HuH-7 (cell line): Measurements from ENCODE around the gene TGIF2.
"Not testable (repeated sequence)": the region's sequence is repeated elsewhere in the genome, so short reads cannot be mapped to it uniquely, and the experiment has no call there.

Experiments
- DNase-seq: peaks from one replicate; pipeline ENCODE4 v3.0.0; 2011; ENCODE audit warnings: low spot score

Gene TGIF2

DNA sequence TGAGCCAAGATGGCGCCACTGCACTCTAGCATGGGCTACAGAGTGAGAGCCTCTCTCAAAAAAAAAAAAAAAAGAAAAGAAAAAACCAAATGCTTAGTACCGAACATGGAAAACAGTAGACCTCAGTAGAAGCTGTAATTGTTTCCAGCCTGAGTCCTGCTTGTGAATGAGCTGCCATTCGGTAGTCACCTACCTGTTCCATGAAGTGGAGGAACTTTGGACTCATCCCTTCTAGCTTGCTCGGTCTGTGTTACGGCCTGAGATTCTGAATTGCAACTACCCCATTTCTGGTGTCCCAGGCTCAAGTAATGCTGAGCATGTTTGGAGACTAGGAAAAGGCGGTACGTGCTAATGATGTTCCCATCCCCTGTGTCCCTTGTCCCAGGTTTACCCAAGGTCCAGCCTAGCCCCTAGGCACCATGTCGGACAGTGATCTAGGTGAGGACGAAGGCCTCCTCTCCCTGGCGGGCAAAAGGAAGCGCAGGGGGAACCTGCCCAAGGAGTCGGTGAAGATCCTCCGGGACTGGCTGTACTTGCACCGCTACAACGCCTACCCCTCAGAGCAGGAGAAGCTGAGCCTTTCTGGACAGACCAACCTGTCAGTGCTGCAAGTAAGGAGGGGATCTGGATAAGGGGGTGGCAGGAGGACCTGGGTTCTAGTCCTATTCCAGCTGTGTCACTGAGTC, 5.1 kb downstream of the TGIF2 start:
- no peak for DNase-seq

- no peak for DNase-seq
These were observed 6.7 kb downstream of the TGIF2 start for GRCh38 chr20:36579996-36580545.

DNA sequence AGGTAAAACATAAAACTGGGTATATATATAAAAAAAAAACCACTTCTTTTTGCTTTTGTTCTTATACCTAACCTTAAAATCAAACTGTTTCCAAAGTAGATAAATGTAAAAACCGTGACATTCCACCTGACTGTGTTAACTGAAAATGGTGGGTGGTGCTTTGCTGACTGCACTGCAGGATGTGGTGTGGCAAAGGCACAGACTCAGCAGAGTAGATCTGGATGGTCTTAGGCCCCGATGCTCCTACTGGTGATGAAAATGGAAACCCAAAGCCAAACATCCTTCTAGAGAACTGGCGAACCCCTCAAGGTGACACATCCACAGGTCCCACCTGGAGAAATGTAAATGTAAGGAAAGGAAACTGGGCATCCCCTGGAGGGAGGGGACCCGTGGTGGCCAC, 8.9 kb downstream of the TGIF2 start:
- no peak for DNase-seq

- DNase-seq = no peak
These were observed 9.4 kb downstream of the TGIF2 start for GRCh38 chr20:36582821-36583220.

DNA sequence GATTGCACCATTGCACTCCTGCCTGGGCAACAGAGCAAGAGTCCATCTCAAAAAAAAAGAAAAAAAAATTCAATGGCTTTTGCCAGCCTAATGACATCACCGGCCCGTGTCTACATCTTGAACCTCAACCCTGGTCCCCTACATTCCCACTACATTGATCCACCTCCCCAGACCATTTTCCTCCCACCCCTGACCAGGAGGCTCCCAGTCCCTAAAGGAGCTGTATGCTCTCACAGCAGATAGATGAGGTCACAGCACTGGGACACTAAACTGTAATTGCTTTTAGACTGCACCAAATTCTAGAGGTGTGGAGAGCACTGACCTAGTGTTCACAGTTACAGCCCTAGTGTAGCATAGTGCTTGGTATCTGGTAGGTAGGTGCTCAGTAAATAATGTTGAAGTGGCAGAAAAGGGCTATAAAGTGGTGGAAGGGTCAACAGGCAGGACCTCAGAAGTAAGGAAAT, 10.7 kb downstream of the TGIF2 start:
- DNase-seq = no peak

DNA sequence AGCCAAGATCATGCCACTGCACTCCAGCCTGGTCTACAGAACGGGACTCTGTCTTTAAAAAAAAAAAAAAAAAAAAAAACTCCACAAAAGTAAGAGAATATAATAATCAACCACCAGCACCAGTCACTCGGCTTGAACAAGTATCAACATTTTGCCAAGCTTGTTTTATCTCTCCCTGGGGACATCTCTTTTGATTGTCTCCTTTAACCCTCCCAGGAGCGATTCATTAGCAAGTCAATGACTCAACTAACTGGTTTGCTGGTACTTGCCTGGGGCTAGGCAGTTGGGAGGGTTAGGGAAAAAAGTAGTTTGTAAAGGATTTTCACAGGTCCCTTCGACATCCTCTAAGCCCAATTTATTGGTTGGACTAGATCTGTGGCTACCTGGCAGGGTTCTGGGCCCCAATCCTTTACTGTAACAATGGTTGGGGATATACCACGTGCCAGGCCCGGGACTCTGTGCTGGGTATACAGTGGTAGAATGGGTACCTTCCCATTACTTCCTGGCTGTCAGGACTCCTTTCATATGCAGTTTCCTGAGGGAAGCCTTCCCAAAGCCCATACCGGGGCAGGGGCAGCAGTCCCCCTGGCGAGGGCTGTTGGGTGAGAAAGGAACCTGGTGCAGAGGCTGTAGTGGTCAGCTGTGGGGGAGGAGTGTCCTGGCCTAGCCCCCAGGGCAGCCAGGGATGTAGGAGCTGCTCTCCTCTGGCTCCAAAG, 12.2 kb downstream of the TGIF2 start:
- DNase-seq = no peak

DNA sequence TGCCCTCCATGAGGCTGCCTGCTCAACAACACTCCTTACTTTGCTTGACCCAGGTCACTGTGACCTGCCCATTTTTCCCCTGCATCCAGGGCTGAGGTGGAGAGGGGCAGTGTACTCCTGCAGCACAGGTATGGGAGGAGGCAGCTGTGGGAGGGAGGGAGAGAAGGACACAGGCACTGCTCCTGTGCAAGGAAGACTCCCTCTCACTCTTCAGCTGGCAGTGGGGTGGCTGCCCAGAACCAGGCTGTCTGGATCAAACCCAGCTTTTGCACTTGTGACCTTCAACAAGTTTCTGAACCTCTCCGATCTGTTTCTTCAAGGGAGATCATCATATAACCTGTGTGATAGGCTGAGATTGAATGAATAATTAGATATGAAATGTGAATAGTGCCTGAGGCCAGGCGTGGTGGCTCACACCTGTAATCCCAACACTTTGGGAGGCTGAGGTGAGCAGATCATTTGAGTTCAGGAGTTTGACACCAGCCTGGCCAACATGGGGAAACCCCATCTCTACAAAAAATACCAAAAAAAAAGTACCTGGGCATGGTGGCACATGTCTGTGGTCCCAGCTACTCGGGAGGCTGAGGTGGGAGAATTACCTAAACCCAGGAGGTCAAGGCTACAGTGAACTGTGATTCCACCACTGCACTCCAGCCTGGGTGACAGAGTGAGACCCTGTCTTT, 14.1 kb downstream of the TGIF2 start:
- DNase-seq = no peak

DNA sequence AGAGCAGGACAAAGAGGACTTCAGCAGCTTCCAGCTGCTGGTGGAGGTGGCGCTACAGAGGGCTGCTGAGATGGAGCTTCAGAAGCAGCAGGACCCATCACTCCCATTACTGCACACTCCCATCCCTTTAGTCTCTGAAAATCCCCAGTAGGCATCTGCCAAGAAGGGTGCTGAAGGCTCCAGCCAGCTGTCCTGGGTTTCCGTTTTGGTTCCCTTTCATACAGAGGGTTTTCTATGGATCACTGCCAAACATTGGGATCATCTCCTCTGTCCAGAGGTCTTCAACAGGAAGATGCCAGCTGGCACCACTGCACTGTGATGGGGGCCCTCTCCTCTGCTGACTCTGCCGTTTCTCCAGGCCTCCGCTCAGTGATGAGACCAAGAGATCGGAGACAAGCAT, 17.9 kb downstream of the TGIF2 start:
- no peak for DNase-seq

DNA sequence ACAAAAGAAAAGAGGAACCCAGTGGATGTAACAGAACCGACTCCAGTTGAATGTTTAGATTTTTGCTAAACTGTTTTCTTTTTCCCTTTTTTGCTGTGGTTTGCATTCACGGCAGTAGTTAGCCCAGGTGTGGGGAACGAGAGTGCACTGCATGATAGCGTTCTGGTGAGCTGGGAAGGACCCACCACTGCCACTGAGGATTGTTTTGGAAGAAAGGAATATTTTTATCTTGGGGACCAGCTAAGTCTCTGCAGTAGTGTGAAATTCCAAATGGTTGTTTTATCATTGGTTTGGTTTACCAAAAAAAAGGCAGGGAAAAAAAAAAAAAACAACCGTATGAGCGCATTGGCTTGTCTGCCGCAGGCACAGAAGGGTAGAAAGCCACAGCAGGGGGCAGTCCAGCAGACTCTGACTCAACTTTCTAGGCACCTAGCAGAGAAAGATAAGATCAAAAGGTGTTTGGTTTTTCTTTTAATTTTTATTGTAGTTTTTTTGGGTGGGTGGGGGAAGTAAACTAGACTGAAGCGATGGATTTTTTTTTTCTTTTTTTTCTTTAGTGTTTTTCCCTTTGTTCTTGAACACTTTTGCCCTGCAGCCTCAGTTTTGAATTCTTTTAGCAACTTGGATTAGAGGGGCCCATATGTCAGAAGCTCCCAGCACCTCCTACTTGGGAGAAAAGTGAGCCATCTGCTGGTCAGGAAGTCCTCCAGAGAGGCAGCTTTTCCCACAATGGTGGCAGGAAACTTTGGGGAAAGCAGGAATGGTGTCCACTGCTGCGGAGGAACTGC, 18.7 kb downstream of the TGIF2 start:
- DNase-seq = no peak

DNA sequence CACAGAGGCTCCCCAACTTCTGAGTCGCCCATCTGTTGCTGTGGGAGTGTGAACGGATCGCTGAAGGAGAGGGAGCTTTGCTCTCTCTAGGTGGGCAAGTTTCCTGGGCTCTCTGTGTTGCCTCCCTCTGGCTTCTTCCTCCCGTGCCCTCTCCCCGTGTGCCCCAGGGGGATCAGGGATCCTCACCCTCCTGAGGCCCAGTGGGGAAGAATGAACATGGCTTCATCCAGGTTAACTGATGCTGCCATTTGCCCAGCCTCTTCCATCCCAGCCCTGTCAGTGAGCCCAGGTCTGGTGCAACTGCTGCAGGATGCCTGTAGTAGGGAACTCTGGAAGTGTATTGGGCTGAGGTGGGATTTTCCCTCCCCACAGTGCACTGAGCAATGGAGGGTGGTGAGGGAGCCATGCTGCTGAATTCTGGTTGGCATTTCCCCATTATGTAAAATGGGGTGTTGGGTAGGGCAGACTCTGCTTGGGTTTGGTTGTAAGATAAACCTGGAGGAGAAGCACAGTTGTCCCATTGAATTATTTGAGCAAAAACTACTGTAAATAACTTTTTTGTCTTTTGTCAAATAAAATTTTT, 20.0 kb downstream of the TGIF2 start:
- DNase-seq = no peak

DNA sequence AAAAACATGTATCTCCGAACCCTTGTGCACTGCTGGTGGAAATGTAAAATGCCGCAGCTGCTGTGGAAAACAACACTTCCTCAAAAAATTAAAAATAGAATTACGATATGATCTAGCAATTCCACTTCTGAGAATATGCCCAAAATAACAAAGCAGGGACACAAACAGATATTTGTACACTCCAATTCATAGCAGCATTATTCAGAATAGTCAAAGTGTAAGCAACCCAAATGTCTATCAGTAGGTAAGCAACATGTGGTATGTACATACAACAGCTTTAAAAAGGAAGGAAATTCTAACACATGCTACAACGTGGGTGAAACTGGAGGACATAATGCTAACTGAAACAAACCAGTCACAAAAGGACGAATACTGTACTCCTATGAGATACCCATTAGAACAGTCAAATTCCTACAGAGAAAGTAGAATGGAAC, 26.5 kb downstream of the TGIF2 start:
- DNase-seq = no peak

DNA sequence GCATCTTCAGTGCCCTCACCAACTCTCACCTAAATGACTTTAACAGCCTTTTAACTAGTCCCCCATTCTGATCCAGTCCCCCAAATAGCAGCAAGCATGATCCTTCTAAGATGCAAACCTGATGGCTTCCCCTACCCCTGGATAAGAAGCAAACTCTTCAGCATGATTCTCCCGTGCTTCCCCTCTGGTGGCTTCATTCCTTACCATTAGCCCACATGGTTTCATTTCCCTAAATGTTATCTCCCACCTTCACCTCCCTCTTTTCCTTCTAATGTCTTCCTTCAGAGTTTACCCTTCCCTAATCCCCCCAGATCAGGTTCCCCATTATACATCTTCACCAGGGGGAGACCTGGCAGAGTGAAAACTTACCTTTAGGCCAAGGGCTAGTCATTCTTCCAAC, 28.1 kb downstream of the TGIF2 start:
- no peak for DNase-seq

DNA sequence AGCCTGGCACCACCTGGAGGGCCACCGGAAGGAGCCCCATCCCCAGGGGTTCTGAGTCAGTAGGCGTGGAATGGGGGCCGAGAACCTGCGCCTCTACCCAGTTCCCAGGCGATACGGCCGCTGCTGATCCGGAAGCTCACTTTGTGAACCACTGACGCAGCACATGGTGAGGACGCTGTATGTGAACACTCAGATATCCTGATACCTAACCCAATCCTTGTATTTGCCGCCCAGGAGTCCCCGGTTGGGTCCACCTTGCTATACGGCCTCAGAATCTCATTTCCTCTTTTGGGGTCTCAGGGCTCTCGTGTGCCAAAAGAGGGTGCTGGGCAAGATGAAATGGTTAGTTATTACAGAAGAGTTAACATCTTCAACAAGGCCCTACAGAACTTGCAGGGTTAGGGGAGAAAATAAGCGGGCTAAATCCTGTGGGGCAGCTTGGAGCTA, 31.6 kb downstream of the TGIF2 start:
- no peak for DNase-seq

GRCh38 chr20:36605399-36606157, 32.2 kb downstream of the TGIF2 start, which contains the start of gene RAB5IF:
TSS of gene RAB5IF (plus strand) at chr20:36605779. CDS start at chr20:36605952, 173 bp downstream.
- peak; percentile 91 for DNase-seq

- DNase-seq = peak; percentile 49
These were observed 33.0 kb downstream of the TGIF2 start for GRCh38 chr20:36606158-36607066.

DNA sequence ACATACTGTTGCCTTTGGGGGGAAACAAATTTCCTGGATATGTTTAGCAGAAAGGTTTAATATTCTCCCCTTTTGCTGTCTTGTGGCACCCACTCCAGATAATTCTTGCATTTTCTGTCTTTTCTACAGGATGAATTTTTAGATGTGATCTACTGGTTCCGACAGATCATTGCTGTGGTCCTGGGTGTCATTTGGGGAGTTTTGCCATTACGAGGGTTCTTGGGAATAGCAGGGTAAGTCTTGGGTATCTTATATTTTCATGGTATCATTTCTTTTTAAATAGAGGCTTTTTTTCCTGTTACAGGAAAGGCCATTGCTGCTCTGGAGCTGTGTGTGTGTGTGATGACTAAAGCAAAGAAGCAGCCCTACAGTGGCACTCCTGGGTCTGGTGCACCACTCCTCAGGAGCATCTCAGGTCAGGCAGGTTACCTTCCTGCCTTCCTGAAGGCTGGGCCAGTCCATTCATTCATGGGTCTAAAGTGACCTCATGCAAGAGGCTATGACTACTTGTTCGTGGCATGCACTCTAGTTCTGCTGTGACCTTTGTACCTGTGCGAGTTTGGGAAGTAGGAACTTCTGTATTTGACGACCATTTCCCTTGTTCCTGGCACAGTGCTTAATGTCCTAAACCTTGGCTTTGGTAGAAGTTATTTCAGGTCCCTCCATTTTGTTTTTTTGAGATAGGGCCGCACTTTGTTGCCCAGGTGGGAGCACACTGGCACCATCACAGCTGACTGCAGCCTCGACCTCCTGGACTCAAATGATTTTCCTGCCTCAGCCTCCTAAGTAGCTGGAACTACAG, 34.4 kb downstream of the TGIF2 start:
- peak; percentile 63 for DNase-seq

DNA sequence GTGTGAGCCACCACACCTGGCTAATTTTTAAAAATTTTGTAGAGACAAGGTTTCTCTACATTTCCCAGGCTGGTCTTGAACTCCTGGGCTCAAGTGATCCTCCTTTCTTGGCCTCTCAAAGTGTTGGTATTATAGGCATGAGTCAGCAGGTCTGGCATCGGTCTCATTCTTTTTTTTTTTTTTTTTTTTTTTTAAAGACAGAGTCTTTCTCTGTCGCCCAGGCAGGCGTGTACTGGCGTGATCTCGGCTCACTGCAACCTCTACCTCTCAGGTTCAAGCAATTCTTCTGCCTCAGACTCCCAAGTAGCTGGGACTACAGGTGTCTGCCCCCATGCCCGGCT, 35.0 kb downstream of the TGIF2 start:
- DNase-seq = not testable (repeated sequence)

DNA sequence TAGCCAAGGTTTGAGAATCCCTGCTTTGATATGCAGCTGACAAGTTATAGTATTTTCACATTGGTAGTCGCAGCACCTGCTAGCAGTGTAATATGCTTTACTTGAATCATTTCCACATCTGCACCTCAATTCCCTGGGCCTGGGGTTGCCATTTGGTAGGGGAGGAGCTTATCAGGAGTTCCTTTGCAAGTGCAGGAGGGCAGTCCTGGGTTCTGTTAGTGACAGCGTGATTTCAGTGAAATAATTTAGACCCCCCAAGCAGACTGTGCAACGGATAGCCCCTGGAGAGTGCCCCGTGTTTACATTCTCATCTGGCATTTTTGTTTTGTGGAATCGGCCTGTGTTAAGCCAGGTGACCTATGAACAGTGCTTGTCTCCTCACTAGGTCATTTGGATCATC, 38.2 kb downstream of the TGIF2 start:
- no peak for DNase-seq

- DNase-seq = no peak
These were observed 40.6 kb downstream of the TGIF2 start for GRCh38 chr20:36613974-36614373.
